ENCODE data around the gene PPP3CB. TPM values are rescaled to one million over a fixed set of nuclear protein-coding genes. Genes with fewer than 3 reads are reported as not detected.

The PPP3CB gene
- total RNA-seq, 4 donors from 2014 or later, result 24.1 to 40.2 (median 30.6) TPM

DNA sequence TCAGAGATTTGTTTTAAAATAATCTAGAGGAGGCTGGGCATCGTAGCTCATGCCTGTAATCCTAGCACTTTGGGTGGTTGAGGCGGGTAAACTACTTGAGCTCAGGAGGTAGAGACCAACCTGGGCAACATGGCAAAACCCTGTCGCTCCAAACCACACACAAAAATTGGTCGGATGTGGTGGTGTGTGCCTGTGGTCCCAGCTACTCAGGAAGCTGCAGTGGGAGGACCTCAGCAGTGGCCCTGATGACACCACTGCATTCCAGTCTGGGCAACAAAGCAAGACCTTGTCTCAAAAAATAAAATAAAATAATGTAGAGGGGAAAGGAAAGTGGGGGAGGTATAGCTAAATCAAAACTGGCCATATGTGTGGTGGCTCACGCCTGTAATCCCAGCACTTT lies 13.9 kb upstream of the PPP3CB start:
- no peak for DNase-seq
- Histone ChIP-seq H3K4me3 (no peak overlapping the region), H3K27me3 (no peaks in the 10 kb centered on the region), H3K9me3 (no peaks in the 10 kb centered on the region), H3K4me1 (no peaks in the 10 kb centered on the region), H3K27ac (no peak overlapping the region), H3K36me3 (peaks cover 0 to 55% (median 0%) of the 10 kb centered on the region in 3 donors)
- intact Hi-C loops (cut with DNase I), result no loop called here
- TF ChIP-seq POLR2A (IDR thresholded peaks at IDR 0.05), result no peak
- TF ChIP-seq, protein P1, sequence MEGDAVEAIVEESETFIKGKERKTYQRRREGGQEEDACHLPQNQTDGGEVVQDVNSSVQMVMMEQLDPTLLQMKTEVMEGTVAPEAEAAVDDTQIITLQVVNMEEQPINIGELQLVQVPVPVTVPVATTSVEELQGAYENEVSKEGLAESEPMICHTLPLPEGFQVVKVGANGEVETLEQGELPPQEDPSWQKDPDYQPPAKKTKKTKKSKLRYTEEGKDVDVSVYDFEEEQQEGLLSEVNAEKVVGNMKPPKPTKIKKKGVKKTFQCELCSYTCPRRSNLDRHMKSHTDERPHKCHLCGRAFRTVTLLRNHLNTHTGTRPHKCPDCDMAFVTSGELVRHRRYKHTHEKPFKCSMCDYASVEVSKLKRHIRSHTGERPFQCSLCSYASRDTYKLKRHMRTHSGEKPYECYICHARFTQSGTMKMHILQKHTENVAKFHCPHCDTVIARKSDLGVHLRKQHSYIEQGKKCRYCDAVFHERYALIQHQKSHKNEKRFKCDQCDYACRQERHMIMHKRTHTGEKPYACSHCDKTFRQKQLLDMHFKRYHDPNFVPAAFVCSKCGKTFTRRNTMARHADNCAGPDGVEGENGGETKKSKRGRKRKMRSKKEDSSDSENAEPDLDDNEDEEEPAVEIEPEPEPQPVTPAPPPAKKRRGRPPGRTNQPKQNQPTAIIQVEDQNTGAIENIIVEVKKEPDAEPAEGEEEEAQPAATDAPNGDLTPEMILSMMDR (IDR thresholded peaks at IDR 0.05), result no peak
- 87 to 91% methylated on average over 5 of the region's 5 CpGs for WGBS, 2 donors

DNA sequence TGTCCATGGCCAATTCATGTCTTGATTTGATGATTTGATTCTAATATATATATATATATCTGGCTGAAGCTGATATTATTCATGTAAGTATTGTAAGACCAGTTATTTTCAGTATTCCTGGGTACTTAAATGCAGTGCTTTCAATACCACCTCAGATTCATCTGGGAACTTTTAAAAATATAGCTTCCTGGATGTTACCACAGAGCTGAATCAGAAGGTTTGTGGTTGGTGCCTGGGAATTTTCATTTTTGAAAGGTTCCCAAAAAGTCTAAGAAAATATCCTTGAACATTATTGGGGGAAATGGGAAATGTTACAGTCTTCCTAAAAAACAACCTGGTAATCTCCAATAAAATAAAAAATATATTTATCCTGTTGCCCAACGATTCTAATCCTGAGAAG lies 10.7 kb upstream of the PPP3CB start:
- H3K9me3 ChIP-seq, result no peaks in the 10 kb centered on the region
- TF ChIP-seq, protein P1 (IDR thresholded peaks at IDR 0.05), result no peak
- no peak for TF ChIP-seq POLR2A (IDR thresholded peaks at IDR 0.05)
- H3K36me3 ChIP-seq, result peaks cover 0 to 51% (median 0%) of the 10 kb centered on the region in 3 donors
- DNase-seq, result no peak
- H3K4me3 ChIP-seq, result no peak overlapping the region
- H3K27ac ChIP-seq, result no peak overlapping the region
- no peaks in the 10 kb centered on the region for H3K27me3 ChIP-seq
- no peaks in the 10 kb centered on the region for H3K4me1 ChIP-seq
- 65 to 91% methylated on average over 1 of the region's 1 CpG for WGBS, 2 donors
- intact Hi-C loops (cut with DNase I), result no loop called here

DNA sequence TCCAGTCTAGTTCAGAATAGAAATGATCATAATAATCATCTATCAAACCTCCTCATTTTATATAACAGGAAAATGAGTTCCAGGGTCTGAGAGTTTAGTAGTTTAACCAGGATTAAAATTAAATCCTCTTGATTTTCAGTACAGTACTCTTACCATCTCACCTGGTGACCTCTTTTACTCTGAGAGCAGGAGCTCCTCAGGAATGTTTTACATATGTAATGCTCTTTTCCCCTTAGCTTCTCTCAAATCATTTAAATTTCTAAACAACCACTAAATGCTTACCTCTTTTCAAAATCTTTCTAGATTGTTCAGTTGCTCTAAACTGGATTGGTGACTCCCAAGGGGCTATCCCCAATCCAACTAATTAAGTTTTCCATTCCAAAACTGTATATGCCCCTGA lies 10.2 kb upstream of the PPP3CB start:
- Histone ChIP-seq H3K36me3 (peaks cover 0 to 55% (median 0%) of the 10 kb centered on the region in 3 donors), H3K9me3 (no peaks in the 10 kb centered on the region), H3K27ac (no peak overlapping the region), H3K27me3 (no peaks in the 10 kb centered on the region), H3K4me1 (no peaks in the 10 kb centered on the region), H3K4me3 (no peak overlapping the region)
- no peak for DNase-seq
- intact Hi-C loops (cut with DNase I), result no loop called here
- TF ChIP-seq POLR2A (IDR thresholded peaks at IDR 0.05), result no peak
- TF ChIP-seq, protein P1 (IDR thresholded peaks at IDR 0.05), result no peak

DNA sequence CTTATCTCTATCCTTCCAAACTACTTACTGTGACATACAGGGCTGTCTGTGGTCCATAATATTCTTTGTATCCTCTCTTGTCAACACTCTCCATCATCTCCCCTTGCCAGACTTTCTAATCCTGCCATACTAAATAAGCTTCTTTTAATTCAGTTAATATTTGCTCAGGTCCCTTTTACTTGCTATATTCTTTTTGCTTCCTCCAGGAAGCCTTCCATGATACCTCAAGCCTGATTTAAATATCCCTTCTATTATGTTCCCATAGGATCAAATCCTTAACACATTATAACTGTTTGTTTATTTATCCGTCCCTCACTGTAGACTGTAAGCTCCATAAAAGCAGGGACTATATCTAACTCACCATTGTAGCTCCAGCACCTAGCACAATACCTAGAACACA lies 7.2 kb upstream of the PPP3CB start:
- Histone ChIP-seq H3K9me3 (no peaks in the 10 kb centered on the region), H3K36me3 (peaks cover 0 to 77% (median 3%) of the 10 kb centered on the region in 3 donors), H3K4me1 (no peaks in the 10 kb centered on the region), H3K27me3 (no peaks in the 10 kb centered on the region), H3K4me3 (no peak overlapping the region), H3K27ac (no peak overlapping the region)
- no peak for DNase-seq
- TF ChIP-seq, protein P1 (IDR thresholded peaks at IDR 0.05), result no peak
- TF ChIP-seq POLR2A (IDR thresholded peaks at IDR 0.05), result no peak
- WGBS, 2 donors, result 93 to 100% methylated on average over 1 of the region's 1 CpG
- intact Hi-C loops (cut with DNase I), result no loop called here

DNA sequence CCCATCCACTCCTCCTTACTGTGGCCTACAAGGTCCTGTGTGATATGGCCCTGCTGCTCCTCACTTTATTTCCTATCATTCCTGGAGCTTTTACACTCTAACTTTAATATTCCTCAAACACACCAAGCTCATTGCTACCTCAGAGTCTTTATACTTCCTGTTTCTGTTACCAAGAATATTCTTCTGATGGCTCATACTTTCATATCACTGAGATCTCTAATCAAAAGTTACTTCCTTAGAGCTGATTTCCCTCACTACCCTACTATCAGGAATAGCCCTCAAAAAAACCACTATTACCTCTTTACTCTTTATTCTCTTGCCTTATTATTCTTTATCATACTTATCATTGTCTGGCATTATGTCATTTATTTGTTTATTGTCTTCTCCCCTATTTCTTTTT lies 5.8 kb upstream of the PPP3CB start:
- intact Hi-C loops (cut with DNase I), result no loop called here
- Histone ChIP-seq H3K27me3 (no peaks in the 10 kb centered on the region), H3K9me3 (no peaks in the 10 kb centered on the region), H3K4me1 (peaks cover 0 to 6% (median 2%) of the 10 kb centered on the region in 3 donors), H3K36me3 (peaks cover 0 to 80% (median 3%) of the 10 kb centered on the region in 3 donors), H3K4me3 (no peak overlapping the region), H3K27ac (no peak overlapping the region)
- DNase-seq, result no peak
- TF ChIP-seq, protein P1 (IDR thresholded peaks at IDR 0.05), result no peak
- no peak for TF ChIP-seq POLR2A (IDR thresholded peaks at IDR 0.05)
